Measurements from ENCODE around the gene NDEL1. TPM values are rescaled to one million over a fixed set of nuclear protein-coding genes. Genes with fewer than 3 reads are reported as not detected.

Gene NDEL1
- total and polyA plus RNA-seq, 9 of the 15 experiments (the other 6 are each of a cell fraction or from before 2014, with no cell fraction given) = 0.86 to 30.5 (median 22.7) TPM

DNA sequence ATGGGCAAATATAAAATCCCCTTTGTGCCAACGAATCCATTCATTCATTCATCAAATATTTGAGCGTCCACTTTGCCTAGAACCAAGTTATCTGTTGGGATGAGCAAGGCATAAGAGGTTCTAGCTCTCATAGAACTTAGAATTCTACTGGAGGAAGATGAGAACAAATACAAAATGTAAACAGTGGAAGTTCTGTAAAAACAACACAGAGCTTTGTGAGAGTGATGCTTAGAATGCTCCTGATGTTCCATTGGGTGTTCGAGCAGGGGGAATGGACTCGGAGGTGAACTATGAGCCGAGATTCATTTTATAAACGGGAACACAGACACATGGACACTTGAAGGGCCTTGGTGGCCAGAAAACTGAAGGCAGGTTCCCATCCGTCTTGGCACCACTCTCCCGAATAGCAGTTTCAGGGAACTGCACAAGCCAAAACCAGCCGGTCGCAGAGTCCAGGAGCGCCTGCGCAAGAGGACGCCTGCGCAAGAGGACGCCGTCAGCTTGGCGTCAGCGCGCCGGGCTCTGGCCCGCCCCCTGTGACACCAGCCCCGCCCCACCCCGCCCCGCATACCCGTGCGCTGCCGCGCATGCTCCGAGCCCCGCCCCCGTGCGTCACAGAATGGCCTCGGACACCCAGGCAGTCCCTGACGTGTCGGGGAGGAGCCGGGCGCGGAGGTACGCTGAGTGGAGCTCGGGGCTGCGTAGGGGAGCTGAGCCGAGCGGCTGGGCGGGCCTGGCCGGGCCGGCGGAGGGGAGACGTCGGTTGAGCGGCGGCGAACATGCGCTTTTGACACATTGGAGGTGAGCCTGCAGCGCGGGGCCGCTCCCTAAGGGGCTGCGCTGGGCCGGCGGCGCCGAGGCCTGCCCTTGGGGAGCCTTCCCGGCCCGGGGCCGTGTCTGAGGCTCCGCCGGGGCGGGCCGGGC lies at the start of gene NDEL1 (continued):
- TF ChIP-seq RBFOX2 (IDR thresholded peaks at IDR 0.05; ENCODE audit: low read depth, low read length) = peak; percentile 93
- no peak for TF ChIP-seq DPF2 (IDR thresholded peaks at IDR 0.05)
- peak; percentile 55; the same call in 1 of the 2 replicates for TF ChIP-seq MBD2 (IDR thresholded peaks at IDR 0.05; ENCODE audit: borderline replicate concordance, low read depth)
- TF ChIP-seq SRF (CRISPR knock-in tag; IDR thresholded peaks at IDR 0.05) = 0 out of 4 replicates have a peak, but pooled peaks of 1 of the 2 experiments have one; percentile 46
- TF ChIP-seq, protein P1, sequence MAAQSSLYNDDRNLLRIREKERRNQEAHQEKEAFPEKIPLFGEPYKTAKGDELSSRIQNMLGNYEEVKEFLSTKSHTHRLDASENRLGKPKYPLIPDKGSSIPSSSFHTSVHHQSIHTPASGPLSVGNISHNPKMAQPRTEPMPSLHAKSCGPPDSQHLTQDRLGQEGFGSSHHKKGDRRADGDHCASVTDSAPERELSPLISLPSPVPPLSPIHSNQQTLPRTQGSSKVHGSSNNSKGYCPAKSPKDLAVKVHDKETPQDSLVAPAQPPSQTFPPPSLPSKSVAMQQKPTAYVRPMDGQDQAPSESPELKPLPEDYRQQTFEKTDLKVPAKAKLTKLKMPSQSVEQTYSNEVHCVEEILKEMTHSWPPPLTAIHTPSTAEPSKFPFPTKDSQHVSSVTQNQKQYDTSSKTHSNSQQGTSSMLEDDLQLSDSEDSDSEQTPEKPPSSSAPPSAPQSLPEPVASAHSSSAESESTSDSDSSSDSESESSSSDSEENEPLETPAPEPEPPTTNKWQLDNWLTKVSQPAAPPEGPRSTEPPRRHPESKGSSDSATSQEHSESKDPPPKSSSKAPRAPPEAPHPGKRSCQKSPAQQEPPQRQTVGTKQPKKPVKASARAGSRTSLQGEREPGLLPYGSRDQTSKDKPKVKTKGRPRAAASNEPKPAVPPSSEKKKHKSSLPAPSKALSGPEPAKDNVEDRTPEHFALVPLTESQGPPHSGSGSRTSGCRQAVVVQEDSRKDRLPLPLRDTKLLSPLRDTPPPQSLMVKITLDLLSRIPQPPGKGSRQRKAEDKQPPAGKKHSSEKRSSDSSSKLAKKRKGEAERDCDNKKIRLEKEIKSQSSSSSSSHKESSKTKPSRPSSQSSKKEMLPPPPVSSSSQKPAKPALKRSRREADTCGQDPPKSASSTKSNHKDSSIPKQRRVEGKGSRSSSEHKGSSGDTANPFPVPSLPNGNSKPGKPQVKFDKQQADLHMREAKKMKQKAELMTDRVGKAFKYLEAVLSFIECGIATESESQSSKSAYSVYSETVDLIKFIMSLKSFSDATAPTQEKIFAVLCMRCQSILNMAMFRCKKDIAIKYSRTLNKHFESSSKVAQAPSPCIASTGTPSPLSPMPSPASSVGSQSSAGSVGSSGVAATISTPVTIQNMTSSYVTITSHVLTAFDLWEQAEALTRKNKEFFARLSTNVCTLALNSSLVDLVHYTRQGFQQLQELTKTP (IDR thresholded peaks at IDR 0.05; ENCODE audit: low read depth in 1 of 2, partially characterized antibody in 2 of 2) = peak in 1 of 2 experiments; percentile 34
- TF ChIP-seq, protein P2, sequence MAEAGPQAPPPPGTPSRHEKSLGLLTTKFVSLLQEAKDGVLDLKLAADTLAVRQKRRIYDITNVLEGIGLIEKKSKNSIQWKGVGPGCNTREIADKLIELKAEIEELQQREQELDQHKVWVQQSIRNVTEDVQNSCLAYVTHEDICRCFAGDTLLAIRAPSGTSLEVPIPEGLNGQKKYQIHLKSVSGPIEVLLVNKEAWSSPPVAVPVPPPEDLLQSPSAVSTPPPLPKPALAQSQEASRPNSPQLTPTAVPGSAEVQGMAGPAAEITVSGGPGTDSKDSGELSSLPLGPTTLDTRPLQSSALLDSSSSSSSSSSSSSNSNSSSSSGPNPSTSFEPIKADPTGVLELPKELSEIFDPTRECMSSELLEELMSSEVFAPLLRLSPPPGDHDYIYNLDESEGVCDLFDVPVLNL (CRISPR knock-in tag; IDR thresholded peaks at IDR 0.05; ENCODE audit: low read depth) = peak; percentile 59; the same call in 1 of the 2 replicates
- TF ChIP-seq, protein P3, sequence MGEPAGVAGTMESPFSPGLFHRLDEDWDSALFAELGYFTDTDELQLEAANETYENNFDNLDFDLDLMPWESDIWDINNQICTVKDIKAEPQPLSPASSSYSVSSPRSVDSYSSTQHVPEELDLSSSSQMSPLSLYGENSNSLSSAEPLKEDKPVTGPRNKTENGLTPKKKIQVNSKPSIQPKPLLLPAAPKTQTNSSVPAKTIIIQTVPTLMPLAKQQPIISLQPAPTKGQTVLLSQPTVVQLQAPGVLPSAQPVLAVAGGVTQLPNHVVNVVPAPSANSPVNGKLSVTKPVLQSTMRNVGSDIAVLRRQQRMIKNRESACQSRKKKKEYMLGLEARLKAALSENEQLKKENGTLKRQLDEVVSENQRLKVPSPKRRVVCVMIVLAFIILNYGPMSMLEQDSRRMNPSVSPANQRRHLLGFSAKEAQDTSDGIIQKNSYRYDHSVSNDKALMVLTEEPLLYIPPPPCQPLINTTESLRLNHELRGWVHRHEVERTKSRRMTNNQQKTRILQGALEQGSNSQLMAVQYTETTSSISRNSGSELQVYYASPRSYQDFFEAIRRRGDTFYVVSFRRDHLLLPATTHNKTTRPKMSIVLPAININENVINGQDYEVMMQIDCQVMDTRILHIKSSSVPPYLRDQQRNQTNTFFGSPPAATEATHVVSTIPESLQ (CRISPR knock-in tag; IDR thresholded peaks at IDR 0.05) = no peak
- TF ChIP-seq, protein P4, sequence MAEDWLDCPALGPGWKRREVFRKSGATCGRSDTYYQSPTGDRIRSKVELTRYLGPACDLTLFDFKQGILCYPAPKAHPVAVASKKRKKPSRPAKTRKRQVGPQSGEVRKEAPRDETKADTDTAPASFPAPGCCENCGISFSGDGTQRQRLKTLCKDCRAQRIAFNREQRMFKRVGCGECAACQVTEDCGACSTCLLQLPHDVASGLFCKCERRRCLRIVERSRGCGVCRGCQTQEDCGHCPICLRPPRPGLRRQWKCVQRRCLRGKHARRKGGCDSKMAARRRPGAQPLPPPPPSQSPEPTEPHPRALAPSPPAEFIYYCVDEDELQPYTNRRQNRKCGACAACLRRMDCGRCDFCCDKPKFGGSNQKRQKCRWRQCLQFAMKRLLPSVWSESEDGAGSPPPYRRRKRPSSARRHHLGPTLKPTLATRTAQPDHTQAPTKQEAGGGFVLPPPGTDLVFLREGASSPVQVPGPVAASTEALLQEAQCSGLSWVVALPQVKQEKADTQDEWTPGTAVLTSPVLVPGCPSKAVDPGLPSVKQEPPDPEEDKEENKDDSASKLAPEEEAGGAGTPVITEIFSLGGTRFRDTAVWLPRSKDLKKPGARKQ (CRISPR knock-in tag; IDR thresholded peaks at IDR 0.05) = no peak
- TF ChIP-seq, protein P5, sequence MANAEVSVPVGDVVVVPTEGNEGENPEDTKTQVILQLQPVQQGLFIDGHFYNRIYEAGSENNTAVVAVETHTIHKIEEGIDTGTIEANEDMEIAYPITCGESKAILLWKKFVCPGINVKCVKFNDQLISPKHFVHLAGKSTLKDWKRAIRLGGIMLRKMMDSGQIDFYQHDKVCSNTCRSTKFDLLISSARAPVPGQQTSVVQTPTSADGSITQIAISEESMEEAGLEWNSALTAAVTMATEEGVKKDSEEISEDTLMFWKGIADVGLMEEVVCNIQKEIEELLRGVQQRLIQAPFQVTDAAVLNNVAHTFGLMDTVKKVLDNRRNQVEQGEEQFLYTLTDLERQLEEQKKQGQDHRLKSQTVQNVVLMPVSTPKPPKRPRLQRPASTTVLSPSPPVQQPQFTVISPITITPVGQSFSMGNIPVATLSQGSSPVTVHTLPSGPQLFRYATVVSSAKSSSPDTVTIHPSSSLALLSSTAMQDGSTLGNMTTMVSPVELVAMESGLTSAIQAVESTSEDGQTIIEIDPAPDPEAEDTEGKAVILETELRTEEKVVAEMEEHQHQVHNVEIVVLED (CRISPR knock-in tag; IDR thresholded peaks at IDR 0.05) = peak; percentile 74
- TF ChIP-seq NBN (IDR thresholded peaks at IDR 0.05; ENCODE audit: low read depth) = no peak
- TF ChIP-seq KAT8 (IDR thresholded peaks at IDR 0.05; ENCODE audit: low read depth) = no peak
- peak; percentile 16; the same call in 1 of the 2 replicates for TF ChIP-seq ATF7 (IDR thresholded peaks at IDR 0.05)
- TF ChIP-seq ZNF133 (CRISPR knock-in tag; IDR thresholded peaks at IDR 0.05) = no peak
- TF ChIP-seq, protein P6, sequence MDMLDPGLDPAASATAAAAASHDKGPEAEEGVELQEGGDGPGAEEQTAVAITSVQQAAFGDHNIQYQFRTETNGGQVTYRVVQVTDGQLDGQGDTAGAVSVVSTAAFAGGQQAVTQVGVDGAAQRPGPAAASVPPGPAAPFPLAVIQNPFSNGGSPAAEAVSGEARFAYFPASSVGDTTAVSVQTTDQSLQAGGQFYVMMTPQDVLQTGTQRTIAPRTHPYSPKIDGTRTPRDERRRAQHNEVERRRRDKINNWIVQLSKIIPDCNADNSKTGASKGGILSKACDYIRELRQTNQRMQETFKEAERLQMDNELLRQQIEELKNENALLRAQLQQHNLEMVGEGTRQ (CRISPR knock-in tag; IDR thresholded peaks at IDR 0.05) = no peak

All from K562 (cell line).